Gastroesophageal sphincter (tissue), 4 donors: ENCODE results near the gene NBL1. TPM values are rescaled to one million over a fixed set of nuclear protein-coding genes. Genes with fewer than 3 reads are reported as not detected.

ENCODE experiments used
- ATAC-seq: fragments of 150-250 bp; one replicate; pipeline ENCODE4 v1.9.1; 2016; ENCODE audit warnings: mild to moderate bottlenecking, moderate library complexity
- H3K27ac ChIP-seq, 4 donors: fragments of 200-600 bp; sonication (generic) in 3 of 4; 1 replicate in 3 of 4; 2 replicates in 1 of 4; pipeline ENCODE4 v1.5.1; 2016 to 2019
- H3K27me3 ChIP-seq: fragments of 200-600 bp; sonication (generic); one replicate; pipeline ENCODE4 v1.5.1; 2019
- H3K36me3 ChIP-seq, 2 donors: fragments of 200-600 bp; sonication (generic); one replicate each; pipeline ENCODE4 v1.5.1; 2019; ENCODE audit warnings: control low read depth in 1 of 2
- H3K4me1 ChIP-seq, 3 donors: fragments of 200-600 bp; sonication (generic); 1 replicate in 2 of 3; 2 replicates in 1 of 3; pipeline ENCODE4 v1.5.1; 2016 to 2019; ENCODE audit warnings: control low read depth in 2 of 3
- H3K4me3 ChIP-seq, 2 donors: fragments of 200-600 bp; sonication (generic); one replicate each; pipeline ENCODE4 v1.5.1; 2019; ENCODE audit warnings: mild to moderate bottlenecking in 1 of 2, moderate library complexity in 1 of 2
- H3K9me3 ChIP-seq, 3 donors: fragments of 200-600 bp; sonication (generic); one replicate each; pipeline ENCODE4 v1.5.1; 2017 to 2019; ENCODE audit warnings: control low read depth in 2 of 3
- EP300 ChIP-seq: sonication (generic); formaldehyde crosslinking; IDR thresholded peaks from one replicate; pipeline ENCODE4 v1.6.1; 2017; ENCODE audit warnings: antibody characterized with exemption, mild to moderate bottlenecking
- POLR2A ChIP-seq, 2 donors: fragments of 450-650 bp; IDR thresholded peaks; one replicate each; pipeline ENCODE4 v1.6.1; 2017; ENCODE audit warnings: antibody characterized with exemption in 2 of 2, mild to moderate bottlenecking in 2 of 2, moderate library complexity in 1 of 2
- POLR2AphosphoS5 ChIP-seq: sonication (generic); formaldehyde crosslinking; IDR thresholded peaks from one replicate; pipeline ENCODE4 v1.6.1; 2017; ENCODE audit warnings: antibody characterized with exemption
- WGBS, 2 donors: methylation state at CpG; one replicate each; pipeline ENCODE4 v1.1.5; 2018; ENCODE audit warnings: low coverage in 1 of 2; 5-methylcytosine and 5-hydroxymethylcytosine counted together
- total RNA-seq, 4 donors: library from RNA; depleted of rRNA; stranded (reverse); fragments of >200 nt; gene quantifications; one replicate each; pipeline ENCODE4 v1.1.0, GENCODE V29; 2016
- TF ChIP-seq, protein P1 (sequence below), 4 experiments: fragments of 200-600 bp in 2 of 4; fragments of 450-650 bp in 2 of 4; sonication (generic) in 1 of 4; IDR thresholded peaks; one replicate each; pipeline ENCODE4 v1.5.1; 2017 to 2019; ENCODE audit warnings: antibody characterized with exemption in 4 of 4, mild to moderate bottlenecking in 2 of 4, moderate library complexity in 2 of 4

Gene NBL1
- total RNA-seq, 4 donors from 2014 or later = 203 to 343 (median 301) TPM

DNA sequence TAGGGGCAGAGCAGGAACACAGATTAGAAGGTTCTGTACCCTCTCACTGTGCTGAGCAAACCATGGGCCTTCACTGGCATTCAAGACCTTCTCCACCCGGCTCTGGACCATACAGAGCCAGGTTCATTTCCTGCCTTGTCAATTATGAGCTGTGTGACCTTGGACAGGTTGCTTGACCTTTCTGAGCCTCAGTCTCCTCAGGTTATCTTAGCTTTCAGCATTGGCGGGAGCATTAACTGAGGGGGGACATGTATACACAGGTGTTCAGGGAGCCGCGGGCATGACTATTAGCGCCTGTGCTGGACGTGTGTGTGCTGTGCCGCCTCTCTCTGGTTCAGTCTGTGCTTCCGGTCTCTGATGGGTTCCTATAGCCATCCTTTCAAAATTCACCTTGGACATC lies 52.7 kb downstream of the NBL1 start:
- Histone ChIP-seq H3K27ac (no peak overlapping the region), H3K27me3 (no peaks in the 10 kb centered on the region), H3K4me1 (no peaks in the 10 kb centered on the region), H3K36me3 (peaks cover 0 to 90% of the 10 kb centered on the region in 2 donors), H3K9me3 (no peaks in the 10 kb centered on the region), H3K4me3 (no peak overlapping the region)
- no peak for TF ChIP-seq EP300
- TF ChIP-seq POLR2AphosphoS5 = no peak
- no peak for TF ChIP-seq POLR2A (IDR thresholded peaks at IDR 0.05)
- TF ChIP-seq, protein P1, sequence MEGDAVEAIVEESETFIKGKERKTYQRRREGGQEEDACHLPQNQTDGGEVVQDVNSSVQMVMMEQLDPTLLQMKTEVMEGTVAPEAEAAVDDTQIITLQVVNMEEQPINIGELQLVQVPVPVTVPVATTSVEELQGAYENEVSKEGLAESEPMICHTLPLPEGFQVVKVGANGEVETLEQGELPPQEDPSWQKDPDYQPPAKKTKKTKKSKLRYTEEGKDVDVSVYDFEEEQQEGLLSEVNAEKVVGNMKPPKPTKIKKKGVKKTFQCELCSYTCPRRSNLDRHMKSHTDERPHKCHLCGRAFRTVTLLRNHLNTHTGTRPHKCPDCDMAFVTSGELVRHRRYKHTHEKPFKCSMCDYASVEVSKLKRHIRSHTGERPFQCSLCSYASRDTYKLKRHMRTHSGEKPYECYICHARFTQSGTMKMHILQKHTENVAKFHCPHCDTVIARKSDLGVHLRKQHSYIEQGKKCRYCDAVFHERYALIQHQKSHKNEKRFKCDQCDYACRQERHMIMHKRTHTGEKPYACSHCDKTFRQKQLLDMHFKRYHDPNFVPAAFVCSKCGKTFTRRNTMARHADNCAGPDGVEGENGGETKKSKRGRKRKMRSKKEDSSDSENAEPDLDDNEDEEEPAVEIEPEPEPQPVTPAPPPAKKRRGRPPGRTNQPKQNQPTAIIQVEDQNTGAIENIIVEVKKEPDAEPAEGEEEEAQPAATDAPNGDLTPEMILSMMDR (IDR thresholded peaks at IDR 0.05) = no peak
- ATAC-seq = no peak
- WGBS, 2 donors = 82 to 100% methylated on average over 1 to 7 of the region's 8 CpGs

DNA sequence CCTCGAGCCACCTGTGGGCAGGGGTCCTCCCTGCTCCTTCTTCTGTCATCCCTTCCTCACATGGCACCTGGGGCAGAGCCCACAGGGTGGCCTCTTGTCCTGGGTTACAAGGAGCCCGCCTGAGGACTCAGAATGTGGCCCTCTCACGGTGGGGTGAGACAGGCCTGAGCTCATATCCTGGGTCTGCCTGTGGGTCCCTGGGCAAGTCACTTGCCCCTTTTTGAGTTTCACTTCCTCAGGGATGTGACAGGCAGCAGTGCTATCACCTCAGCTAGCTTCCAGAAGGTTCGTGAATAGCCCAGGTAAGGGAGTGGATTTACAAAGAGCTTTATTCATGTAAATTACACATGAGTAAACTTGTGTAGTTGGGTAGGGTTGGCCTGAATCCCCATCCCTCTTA lies 54.1 kb downstream of the NBL1 start:
- ATAC-seq = no peak
- no peaks in the 10 kb centered on the region for H3K9me3 ChIP-seq
- no peak overlapping the region for H3K27ac ChIP-seq
- no peak overlapping the region for H3K4me3 ChIP-seq
- peaks cover 0 to 78% of the 10 kb centered on the region in 2 donors for H3K36me3 ChIP-seq
- 71% methylated on average over 1 of the region's 4 CpGs; no CpG with 5 or more reads in 1 of the 2 donors for WGBS, 2 donors
- TF ChIP-seq POLR2AphosphoS5 (no peak), POLR2A (IDR thresholded peaks at IDR 0.05) (no peak), EP300 (no peak)
- TF ChIP-seq, protein P1 (IDR thresholded peaks at IDR 0.05) = no peak
- H3K4me1 ChIP-seq = no peaks in the 10 kb centered on the region
- no peaks in the 10 kb centered on the region for H3K27me3 ChIP-seq

GRCh38 chr1:19700079-19700777 lies 56.1 kb downstream of the NBL1 start:
- Histone ChIP-seq H3K4me3 (no peak overlapping the region), H3K9me3 (no peaks in the 10 kb centered on the region), H3K4me1 (peaks cover 0 to 12% (median 0%) of the 10 kb centered on the region in 3 donors), H3K27me3 (no peaks in the 10 kb centered on the region), H3K27ac (no peak overlapping the region), H3K36me3 (peaks cover 0 to 58% of the 10 kb centered on the region in 2 donors)
- no peak for ATAC-seq
- no peak for TF ChIP-seq POLR2AphosphoS5
- no peak for TF ChIP-seq EP300
- TF ChIP-seq POLR2A (IDR thresholded peaks at IDR 0.05) = no peak
- TF ChIP-seq, protein P1 (IDR thresholded peaks at IDR 0.05) = no peak
- 96% methylated on average over 7 of the region's 14 CpGs; no CpG with 5 or more reads in 1 of the 2 donors for WGBS, 2 donors

DNA sequence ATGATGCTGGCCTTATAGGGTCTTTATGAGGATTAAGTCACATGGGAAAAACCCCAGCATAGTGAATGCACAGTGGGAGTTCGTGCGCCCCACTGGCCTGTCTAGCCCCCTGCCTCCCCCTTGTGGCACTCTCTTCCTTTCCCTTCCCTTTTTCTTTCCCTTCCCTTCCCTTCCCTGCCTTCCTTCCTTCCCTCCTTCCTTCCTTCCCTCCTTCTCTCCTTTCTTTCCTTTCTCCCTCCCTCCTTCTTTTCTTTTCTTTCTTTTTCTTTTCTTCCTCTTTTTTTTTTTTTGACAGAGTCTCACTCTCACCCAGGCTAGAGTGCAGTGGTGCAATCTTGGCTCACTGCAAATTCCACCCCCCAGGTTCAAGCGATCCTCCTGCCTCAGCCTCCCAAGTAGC lies 59.2 kb downstream of the NBL1 start:
- H3K36me3 ChIP-seq = peaks cover 0 to 37% of the 10 kb centered on the region in 2 donors
- ATAC-seq = no peak
- no peak overlapping the region for H3K4me3 ChIP-seq
- TF ChIP-seq, protein P1 (IDR thresholded peaks at IDR 0.05) = no peak
- no peak for TF ChIP-seq POLR2AphosphoS5
- TF ChIP-seq EP300 = no peak
- TF ChIP-seq POLR2A (IDR thresholded peaks at IDR 0.05) = no peak
- H3K27me3 ChIP-seq = no peaks in the 10 kb centered on the region
- 91 to 93% methylated on average over 2 to 3 of the region's 3 CpGs for WGBS, 2 donors
- H3K9me3 ChIP-seq = no peaks in the 10 kb centered on the region
- H3K4me1 ChIP-seq = peaks cover 0 to 28% (median 0%) of the 10 kb centered on the region in 3 donors
- H3K27ac ChIP-seq = no peak overlapping the region
